Measurements from ENCODE around the gene DIS3L2. TPM values are rescaled to one million over a fixed set of nuclear protein-coding genes. Genes with fewer than 3 reads are reported as not detected.

Gene DIS3L2
- total RNA-seq, 1 donor from 2014 or later: 18.6 TPM

DNA sequence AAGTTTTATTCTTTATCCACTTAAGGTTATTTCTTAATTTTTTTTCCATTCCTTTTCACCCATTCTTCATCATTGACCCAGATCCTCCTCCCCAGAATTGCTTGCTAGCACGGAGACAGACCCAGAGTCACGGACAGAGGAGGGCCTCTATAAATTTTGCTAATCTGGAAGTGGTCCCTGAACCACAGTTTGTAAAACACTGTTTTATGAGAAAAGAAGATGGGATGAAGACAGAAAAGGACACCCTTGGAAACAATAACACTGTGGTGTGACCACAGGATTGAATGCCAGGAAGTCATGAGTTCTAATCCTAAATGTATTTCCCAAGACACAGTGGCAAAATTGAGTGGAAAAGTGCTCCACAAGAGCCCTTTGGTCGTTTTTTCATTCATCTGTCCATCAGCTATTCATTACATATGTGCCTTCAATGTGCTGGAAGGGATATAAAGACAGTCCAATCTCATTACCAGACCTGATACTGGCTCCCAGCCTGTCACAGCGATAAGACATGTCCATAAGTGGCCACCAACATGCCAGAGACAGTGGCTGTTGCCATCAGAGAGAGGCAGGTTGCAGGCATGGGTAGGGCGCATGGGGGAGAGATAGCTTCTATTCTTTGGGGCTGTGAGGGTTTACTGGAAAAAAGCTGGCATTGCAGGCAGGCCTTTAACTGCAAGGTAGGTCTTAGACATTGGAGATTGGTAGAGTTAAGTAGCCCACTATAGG lies 241.8 kb downstream of the DIS3L2 start:
- no peak for DNase-seq (ENCODE audit: low spot score)
- intact Hi-C loops (cut with DNase I): no loop called here

DNA sequence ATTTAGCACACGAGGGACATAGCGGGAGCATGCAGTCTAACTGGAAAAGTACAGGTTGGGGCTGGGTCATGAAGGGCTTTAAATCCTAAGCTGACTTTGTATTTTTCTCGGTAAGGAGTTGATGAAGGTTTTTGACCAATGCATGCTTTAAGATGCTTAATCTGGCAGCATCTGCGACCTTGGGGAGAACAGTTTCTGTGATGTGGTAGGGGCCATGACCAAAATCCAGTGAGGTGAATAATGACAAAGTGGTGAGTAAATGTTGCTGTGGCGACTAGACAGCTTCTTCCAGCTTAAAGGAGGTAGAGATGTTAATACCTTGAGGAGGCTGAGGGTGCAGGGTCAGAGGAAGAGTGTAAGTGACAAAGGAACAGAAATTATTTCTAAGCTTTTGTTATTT lies 242.4 kb downstream of the DIS3L2 start:
- intact Hi-C loops (cut with DNase I): no loop called here
- no peak for DNase-seq (ENCODE audit: low spot score)

DNA sequence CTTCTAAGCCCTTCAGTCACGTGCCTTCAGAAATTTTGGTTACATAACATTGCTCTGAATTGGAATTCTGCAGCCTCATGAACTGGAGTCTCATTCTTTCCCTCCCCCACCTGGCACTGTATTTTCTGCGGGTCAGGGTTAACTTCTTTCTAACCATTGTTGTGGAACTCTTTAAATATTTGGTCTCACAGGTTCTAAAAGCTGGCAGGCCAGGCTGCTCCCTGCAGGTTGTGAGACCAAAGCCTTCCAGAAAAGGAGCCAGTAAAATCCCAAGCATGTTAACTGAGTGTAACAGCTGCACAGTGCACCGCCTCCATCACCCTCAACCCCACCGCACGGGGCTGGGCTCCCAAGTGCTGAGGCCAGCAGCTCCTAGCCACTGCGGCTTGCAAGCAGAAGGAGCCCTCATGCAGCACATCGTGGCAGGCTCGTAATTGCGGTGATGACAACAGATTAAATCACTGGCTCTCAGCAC lies 243.0 kb downstream of the DIS3L2 start:
- no peak for DNase-seq (ENCODE audit: low spot score)
- intact Hi-C loops (cut with DNase I): no loop called here

DNA sequence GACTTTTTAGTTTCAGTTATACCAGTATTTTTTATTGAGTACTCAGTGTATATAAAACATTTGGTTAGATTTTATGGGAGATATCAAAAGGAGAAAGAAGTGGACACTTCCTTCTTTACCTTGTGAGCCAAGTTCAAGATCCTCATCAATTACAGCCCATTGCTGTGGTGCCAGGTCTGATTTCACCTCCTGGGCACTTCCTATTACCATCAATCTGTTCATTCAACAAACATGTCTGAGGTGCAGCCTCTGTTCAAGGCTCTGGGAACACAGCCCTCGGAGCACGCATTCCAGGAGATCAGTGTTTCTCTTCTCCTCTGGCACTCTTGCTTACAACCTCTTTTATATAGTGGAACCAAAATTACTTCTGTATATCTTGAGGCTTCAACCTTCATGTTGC lies 245.7 kb downstream of the DIS3L2 start:
- intact Hi-C loops (cut with DNase I): no loop called here
- DNase-seq (ENCODE audit: low spot score): no peak

DNA sequence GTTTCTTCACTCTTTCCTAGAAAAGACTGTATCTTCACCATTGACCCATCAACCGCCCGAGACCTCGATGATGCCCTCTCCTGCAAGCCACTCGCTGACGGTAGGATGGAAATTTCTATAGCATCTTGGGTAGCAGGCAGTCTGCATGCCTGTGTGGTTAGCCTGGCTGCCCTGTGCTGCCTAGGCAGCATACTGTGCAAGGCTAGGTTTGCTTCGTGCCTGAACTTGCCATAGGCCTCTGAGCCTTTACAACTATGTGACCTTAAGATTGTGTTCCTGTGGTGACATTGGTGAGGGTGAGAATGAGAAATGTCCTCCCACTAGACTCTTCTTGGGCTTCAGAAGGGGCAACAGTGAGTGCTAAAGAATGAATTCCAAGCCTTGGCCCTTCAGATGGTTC lies 248.8 kb downstream of the DIS3L2 start:
- intact Hi-C loops (cut with DNase I): no loop called here
- no peak for DNase-seq (ENCODE audit: low spot score)

DNA sequence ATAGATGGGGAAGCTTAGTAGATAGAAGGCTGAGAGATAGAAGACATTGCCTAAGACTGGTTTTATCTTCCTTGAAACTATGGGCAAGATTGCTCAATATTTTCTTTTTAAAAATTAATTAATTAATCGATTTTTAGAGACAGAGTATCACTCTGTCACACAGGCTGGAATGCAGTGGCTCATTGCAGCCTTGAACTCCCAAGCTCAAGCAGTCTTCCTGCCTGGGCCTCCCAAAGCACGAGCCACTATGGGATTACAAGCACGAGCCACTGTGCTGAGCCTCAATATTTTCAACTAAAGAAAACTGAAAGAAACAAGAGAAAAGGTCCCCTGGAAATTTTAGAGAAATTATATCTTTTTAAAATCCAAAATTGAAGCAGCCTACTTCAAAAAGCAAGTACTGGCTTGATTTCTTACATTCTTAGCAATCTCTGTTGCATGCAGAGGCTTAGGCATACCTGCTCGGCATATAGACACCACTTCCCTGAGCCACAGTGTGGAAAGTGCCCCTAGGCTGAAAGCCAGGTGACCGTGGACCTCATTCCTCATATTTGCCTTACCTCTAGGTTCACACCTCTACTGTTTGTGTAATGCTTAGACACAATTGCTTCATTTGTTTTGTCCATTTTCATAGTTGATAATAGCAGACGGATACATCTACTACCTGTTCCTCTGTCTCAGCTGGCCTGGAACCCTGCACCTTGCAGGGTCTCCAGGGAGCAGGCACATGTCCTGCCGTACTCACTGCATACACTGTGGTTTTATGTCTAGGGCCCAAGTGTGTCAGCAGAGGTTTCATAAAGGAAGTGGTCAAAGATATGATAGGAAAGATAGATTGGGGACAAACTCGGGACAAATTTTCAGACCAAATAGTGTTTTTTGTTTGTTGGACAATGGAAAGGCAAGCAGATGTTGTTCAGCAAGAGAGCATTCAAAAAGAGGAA lies 250.5 kb downstream of the DIS3L2 start:
- intact Hi-C loops (cut with DNase I): no loop called here
- DNase-seq (ENCODE audit: low spot score): no peak

DNA sequence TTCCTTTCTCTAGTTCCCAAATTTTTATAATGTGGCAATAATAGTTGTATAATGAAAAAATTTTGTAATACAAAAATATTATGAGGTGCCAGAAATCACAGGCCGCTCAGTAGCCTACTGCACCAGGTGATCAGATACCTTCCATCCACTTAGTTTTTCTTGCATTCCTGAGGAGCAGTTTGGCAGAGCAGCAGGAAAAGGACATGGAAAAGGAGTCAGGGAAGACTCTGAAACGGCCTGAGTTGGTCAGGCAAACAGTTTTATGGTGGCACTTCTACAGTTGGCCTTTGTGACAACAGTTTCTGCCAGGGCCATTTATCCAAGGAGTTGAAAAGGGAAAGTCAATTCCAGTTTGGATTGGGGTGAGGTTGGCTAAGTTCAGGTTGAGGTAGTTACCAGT lies 251.7 kb downstream of the DIS3L2 start:
- no peak for DNase-seq (ENCODE audit: low spot score)
- intact Hi-C loops (cut with DNase I): no loop called here

DNA sequence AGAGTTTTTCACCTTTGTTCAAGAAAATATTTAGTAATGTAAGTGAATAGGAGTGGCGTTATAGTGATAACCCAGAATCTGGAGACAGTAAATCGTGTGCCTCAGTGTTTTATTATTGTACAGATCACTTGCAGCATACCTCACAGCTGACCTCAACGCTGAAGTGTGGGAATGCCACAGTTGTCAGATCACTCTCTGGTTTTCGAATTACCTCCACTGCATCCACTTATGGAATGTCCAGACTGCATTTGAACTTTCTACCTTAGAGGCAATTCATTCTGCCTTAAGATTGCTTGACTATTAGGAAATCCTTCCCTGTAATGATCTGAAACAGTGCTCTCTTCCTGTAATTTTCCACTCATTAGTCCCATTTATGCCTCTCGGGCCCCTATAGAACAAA lies 252.5 kb downstream of the DIS3L2 start:
- intact Hi-C loops (cut with DNase I): no loop called here
- DNase-seq (ENCODE audit: low spot score): no peak

DNA sequence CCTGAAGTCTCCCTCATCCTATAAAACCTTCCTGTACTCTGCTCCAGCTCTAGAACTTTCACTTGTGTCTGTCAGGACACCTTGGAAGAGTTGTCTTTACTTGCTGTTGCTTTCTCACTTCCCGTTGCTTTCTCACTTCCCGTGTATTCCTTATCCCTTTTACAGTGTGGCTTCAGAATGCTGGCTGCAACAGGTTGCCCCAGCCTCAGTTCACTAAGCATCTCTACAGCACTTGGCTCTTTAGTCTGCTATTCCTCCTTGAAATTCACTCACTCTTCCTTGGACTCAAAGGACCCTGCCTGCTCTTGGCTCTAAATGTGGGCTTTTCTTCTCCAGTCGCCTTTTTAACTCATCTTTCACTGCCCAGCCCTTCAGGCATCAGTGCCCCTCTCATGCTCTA lies 254.5 kb downstream of the DIS3L2 start:
- intact Hi-C loops (cut with DNase I): no loop called here
- no peak for DNase-seq (ENCODE audit: low spot score)

DNA sequence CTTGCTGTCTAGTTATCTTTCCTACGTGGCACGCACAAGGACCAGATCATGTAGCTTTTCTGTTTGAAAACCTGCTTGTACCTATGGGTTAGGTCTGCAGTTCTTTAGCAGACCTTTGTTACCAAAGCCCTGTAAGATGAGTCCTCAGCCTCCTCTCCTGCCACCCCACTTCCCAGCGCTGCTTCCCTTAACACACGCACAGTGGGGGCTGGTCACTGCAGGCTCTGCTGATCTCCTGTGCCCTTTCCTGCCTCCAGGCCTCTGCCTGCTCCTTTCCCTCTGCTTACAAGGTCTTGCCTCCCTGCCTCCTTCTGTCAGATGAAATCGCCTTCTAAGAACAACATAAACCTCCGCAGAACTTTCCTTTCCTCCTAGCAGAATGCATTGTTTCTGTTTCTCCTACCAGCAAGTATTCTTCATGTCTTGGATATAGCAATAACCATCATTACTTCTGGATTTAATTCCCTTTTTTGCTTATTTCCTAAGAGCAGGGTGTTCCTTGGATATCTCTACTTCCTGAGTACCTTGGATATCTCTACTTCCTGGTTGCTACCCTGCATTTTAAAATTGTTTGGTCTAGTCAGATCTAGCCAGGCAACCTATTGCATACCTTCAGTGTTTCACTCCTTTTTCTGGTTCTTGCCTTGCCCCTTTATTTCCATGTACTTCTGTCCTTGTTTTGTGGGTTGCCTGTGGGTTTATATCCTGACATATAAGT lies 257.4 kb downstream of the DIS3L2 start:
- intact Hi-C loops (cut with DNase I): no loop called here
- no peak for DNase-seq (ENCODE audit: low spot score)

DNA sequence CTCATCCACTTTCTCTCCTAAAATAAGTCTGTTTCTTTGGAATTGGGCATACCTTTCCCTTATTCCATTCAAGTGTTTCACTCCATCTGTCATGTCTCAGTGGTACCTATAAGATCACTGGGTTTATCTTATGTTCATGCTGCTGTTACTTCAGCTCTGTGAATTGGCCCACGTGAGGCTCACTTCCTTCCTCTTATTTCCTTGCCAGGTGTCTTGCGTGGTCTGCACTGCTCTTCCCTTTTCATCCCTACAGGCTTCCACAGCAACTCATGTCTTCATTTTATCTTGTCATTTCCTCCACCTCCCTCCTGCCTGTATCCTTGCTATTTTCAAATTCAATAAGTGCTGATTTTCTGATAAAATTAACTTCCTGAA lies 258.0 kb downstream of the DIS3L2 start:
- DNase-seq (ENCODE audit: low spot score): no peak
- intact Hi-C loops (cut with DNase I): no loop called here

DNA sequence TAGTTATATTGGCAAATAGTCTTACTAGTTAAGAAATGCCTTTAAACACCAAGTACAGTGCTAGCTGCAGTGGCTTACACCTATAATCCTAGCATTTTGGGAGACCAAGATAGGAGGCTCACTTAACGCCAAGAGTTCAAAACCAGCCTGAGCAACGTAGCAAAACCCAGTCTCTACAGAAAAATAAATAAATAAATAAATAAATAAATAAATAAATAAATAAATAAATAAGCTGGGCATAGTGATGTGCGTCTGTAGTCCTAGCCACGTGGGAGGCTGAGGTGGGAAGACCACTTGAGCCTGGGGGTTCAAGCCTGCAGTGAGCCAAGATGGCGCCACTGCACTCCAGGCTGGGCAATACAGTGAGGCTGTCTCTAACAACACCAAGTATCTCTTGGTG lies 258.4 kb downstream of the DIS3L2 start:
- no peak for DNase-seq (ENCODE audit: low spot score)
- intact Hi-C loops (cut with DNase I): no loop called here

DNA sequence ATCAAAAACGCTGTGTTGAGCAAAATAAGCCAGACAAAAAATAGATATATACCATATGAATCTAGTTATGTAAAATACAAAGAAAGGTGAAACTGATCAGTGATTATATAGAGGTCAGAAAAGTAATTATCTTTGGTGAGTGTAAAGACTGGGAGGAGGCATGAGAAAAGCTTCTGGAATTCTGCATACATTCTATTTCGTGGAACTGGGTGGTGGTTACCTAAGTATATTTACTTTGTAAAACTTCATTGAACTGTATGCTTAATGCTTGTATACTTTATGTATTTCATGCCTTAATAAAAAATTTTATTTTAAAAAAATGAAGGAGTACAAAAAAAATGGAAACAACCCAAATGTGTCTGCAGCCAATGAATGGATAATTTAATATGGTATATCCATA lies 263.9 kb downstream of the DIS3L2 start:
- intact Hi-C loops (cut with DNase I): no loop called here
- DNase-seq (ENCODE audit: low spot score): no peak

DNA sequence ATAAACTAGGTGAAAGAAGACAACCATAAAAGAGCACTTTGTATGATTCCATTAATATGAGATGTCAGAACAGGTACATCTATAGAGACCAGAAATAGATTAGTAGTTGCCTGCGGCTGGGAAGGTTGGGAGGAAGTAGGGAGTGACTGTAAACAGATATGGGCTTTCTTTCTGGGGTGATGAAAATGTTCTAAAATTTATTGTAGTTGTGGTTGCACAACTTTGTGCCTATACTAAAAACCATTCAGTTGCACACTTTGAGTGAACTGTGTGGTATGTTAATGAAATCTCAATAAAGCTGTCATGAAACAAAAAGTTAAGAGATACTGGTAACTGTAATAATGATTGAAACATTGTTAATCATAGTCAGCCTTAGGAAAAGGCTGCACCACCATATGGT lies 264.4 kb downstream of the DIS3L2 start:
- DNase-seq (ENCODE audit: low spot score): no peak
- intact Hi-C loops (cut with DNase I): no loop called here

DNA sequence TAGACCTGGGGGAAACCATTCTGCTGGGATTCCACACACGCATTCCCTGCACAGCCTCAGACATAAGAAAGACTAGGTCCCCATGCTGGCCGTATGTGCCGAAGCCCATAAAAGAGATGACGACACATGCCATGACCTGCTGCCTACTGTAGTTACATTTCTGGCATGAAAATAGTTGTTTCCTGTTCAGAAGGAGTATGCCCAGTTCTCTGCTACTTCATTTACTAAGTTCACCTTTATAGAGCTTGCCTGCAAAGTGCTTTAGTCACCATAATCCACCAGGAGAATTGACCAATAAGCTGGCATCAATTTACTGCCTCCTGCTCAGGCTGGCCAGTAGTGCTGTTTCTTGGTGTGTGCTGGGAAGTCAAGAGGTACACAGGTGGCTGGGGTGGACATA lies 266.8 kb downstream of the DIS3L2 start:
- intact Hi-C loops (cut with DNase I): no loop called here
- DNase-seq (ENCODE audit: low spot score): no peak

DNA sequence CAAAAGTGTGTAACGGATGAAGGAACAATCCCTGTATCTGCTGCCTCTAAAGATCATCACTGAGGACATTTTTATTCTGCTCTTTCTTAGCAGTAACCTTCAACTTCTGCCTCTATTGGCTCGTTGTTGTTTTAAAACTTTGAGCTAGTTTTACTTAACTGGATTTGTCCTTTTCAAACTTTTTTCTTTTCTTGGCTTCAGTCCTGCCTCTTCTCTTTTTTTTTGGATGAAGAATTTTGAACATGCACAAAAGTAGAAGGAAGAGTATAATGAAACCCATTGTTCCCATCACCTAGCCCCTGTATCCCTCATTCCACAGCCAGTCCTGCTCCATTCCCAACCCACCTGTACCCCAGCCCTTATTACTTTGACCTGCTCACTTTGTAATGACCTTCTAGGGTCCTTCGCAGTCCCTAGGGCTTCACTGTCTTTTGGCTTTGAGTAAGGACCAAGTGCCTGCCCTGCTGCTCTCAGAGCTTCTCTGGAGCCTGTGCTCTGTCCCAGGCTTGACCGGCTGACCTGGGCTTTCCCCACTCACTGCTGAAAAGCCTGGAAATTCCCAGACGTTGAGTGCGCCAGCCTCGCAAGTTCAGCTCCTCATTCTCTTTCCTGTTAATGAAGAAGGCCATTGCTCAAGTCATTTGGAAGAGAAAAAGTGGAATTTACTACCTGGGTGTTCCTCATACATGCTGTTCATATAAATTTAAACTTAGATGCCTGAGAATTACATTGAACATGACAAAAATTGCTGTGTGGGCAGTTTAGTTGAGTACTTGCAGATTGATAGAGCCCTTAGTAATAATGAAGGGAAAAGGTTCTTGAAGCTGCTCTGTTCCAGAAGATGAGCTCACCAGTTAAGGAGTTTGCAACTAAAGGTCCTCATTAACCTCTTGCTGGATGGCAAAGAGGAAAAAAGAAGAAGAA lies 267.7 kb downstream of the DIS3L2 start:
- intact Hi-C loops (cut with DNase I): no loop called here
- DNase-seq (ENCODE audit: low spot score): no peak

DNA sequence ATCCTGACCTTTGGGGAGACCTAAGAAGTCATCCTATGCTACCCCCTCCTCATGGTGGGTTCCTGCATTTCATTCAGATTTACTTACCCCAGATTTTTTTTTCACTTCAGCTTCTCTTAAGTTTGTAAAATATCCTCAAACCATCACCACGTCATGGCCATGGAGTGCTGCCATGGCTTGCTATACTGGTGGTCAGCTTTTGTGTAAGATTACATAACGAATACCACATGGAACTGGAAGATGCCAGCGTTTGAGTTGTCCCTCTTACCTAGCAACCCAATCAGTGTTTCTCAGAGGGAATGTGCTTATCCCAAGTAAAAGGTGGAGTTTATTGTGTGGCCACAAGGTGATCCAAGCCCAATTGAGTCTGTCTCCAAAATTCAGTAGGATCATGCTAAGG lies 268.4 kb downstream of the DIS3L2 start:
- intact Hi-C loops (cut with DNase I): no loop called here
- no peak for DNase-seq (ENCODE audit: low spot score)

DNA sequence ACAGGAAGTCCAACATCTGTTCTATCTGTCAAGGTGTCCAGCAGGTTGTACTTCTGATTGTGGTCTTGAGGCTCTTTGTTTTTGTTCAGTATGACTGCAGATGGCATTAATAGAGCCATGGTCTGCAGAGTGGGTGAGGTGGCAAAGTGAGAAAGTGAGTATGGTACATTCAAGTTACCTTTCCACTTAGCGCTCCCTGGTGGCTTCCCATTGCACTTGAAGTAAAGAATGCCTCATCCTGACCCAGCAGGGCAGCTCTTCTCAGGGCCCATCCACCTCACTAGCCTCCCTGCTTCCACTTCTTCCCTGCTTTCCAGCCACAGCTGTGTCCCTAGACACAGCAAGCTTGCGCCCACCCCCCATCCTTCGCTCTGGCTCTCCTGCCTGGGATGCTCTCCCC lies 269.0 kb downstream of the DIS3L2 start:
- intact Hi-C loops (cut with DNase I): no loop called here
- no peak for DNase-seq (ENCODE audit: low spot score)

DNA sequence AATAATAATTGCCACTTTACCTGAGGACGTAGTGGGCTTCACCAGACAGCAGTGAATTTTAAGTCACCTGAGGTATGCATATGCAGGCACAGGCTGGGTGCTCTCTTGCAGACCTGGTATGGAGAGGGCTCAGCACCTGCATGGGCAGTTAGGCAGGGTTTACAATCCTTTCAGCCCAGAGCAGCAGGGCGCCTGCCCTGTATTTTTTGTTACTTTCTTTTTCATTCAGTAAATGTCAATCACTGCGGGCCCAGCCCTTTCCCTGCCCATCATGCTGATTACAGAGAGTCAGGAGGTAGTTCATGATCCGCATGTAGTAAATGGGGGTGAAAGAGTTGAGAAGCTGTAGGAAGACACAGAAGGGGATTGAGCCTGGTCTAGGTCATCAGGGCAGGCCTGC lies 270.0 kb downstream of the DIS3L2 start:
- intact Hi-C loops (cut with DNase I): no loop called here
- no peak for DNase-seq (ENCODE audit: low spot score)

Measured in cardiac septum (tissue), 1 donor.